Hindlimb muscle (tissue), 1 donor: ENCODE data around the gene FYTTD1. TPM values are rescaled to one million over a fixed set of nuclear protein-coding genes. Genes with fewer than 3 reads are reported as not detected.

ENCODE experiments used
- DNase-seq: peaks from one replicate; pipeline ENCODE4 v3.0.0-alpha.2; 2013
- polyA plus RNA-seq: library from polyadenylated mRNA; unstranded; fragments of 120-200 nt; gene quantifications from one replicate; pipeline ENCODE4 v1.2.1, GENCODE V29; 2013; ENCODE audit not compliant: insufficient read length

FYTTD1 gene
- polyA plus RNA-seq, 1 donor: 64.1 TPM

- no peak for DNase-seq
Measured at GRCh38 chr3:197836244-197836643, 86.6 kb downstream of the FYTTD1 start.

Other genes starting within 250 kb of the FYTTD1 start
- 5.5 TPM for gene BDH1, start 193.9 kb upstream of the FYTTD1 start, polyA plus RNA-seq
- 10.4 TPM for gene RUBCN, start 13.0 kb upstream of the FYTTD1 start, polyA plus RNA-seq
- gene LRCH3, start 41.4 kb downstream of the FYTTD1 start, polyA plus RNA-seq: 36.4 TPM
- gene RPL35A, start 200.3 kb downstream of the FYTTD1 start, polyA plus RNA-seq: 1,737 TPM
- 3.8 TPM for gene LMLN, start 210.3 kb downstream of the FYTTD1 start, polyA plus RNA-seq